ENCODE data around the gene ACTA1.

DNA sequence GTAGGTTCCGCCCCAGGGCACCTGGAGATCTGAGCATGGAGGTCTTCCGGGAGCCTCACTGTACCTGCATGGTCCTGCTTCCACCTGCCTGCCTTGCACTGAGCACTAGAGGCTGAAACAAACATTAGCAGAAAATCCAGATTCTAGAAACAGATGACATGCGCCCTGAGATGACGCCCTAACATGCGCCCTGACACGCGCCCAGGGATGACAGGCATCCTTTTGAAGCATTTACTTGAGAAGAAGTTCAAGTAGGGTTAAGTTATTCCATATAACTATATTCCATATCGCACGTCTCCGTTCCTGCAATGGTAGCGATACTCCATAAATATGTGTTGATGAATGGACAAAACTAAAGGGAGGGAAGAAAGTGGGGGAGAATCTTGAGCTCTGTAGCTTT lies 13.7 kb downstream of the ACTA1 start:
- no peak for TF ChIP-seq EZH2 (IDR thresholded peaks at IDR 0.05; ENCODE audit: borderline replicate concordance, low read depth, low read length, severe bottlenecking)
- TF ChIP-seq, protein P1, sequence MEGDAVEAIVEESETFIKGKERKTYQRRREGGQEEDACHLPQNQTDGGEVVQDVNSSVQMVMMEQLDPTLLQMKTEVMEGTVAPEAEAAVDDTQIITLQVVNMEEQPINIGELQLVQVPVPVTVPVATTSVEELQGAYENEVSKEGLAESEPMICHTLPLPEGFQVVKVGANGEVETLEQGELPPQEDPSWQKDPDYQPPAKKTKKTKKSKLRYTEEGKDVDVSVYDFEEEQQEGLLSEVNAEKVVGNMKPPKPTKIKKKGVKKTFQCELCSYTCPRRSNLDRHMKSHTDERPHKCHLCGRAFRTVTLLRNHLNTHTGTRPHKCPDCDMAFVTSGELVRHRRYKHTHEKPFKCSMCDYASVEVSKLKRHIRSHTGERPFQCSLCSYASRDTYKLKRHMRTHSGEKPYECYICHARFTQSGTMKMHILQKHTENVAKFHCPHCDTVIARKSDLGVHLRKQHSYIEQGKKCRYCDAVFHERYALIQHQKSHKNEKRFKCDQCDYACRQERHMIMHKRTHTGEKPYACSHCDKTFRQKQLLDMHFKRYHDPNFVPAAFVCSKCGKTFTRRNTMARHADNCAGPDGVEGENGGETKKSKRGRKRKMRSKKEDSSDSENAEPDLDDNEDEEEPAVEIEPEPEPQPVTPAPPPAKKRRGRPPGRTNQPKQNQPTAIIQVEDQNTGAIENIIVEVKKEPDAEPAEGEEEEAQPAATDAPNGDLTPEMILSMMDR (IDR thresholded peaks at IDR 0.05; ENCODE audit: borderline replicate concordance, extremely low read depth, low read length, poor library complexity, severe bottlenecking) = no peak

Data from DND-41 (cell line).